K562 (cell line): ENCODE results near the gene USH2A. TPM values are rescaled to one million over a fixed set of nuclear protein-coding genes. Genes with fewer than 3 reads are reported as not detected.

Source experiments
- ATAC-seq: fragments of 200-7000 bp; cut with Tn5 transposase; 3 replicates; pipeline ENCODE4 v1.9.1; 2020; ENCODE audit warnings: moderate library complexity
- BruUV-seq: library from RNA; stranded (reverse); fragments of 400-500 nt; replicated peaks from 2 replicates; lab custom pipeline; 2021; lab: Mats Ljungman, UMichigan
- CTCF ChIA-PET: fragments of 300-600 bp; formaldehyde crosslinking; extraction: SDS; loops from one replicate; lab custom pipeline; 2021; ENCODE audit warnings: low intra/inter-chr PET ratio; lab: Yijun Ruan, JAX
- POLR2A ChIA-PET: fragments of 300-600, 350-650 bp; sonication (Branson Sonifier 250); formaldehyde crosslinking; extraction: SDS; loops from one replicate; lab custom pipeline; 2021; ENCODE audit warnings: antibody characterized with exemption, inconsistent platforms; lab: Yijun Ruan, JAX
- DNase-seq, 4 experiments: peaks; one replicate each; pipeline versions ENCODE4 v3.0.0 to v3.0.0-alpha.2; 2011 to 2018; ENCODE audit warnings: low spot score in 3 of 4, mixed read lengths in 3 of 4; ENCODE audit errors: extremely low read depth in 1 of 4
- FAIRE-seq: peaks from 2 replicates; lab custom pipeline; 2011; peaks lifted over from hg19 to GRCh38; lab: Jason Lieb, UNC
- H2AFZ ChIP-seq: 2 replicates; pipeline ENCODE4 v1.6.0; 2011; ENCODE audit warnings: low read depth, low read length, control low read depth, inconsistent platforms
- H3K27ac ChIP-seq: fragments of 200-600 bp; 3 replicates; pipeline ENCODE4 v1.8.0; 2011; ENCODE audit warnings: low read depth, mild to moderate bottlenecking, control low read depth, inconsistent platforms, low read length, moderate library complexity, mixed read lengths; ENCODE audit errors: extremely low read depth
- H3K27me3 ChIP-seq, 2 experiments: fragments of 300-600 bp in 1 of 2; 2 replicates in 1 of 2; 3 replicates in 1 of 2; pipeline versions ENCODE4 v1.6.0 to v1.8.0; 2011; ENCODE audit warnings: inconsistent platforms in 2 of 2, low read length in 2 of 2, mild to moderate bottlenecking in 1 of 2, mixed read lengths in 1 of 2, moderate library complexity in 1 of 2; ENCODE audit not compliant: control insufficient read depth in 2 of 2, insufficient read depth in 2 of 2
- H3K36me3 ChIP-seq: fragments of 300-600 bp; 3 replicates; pipeline ENCODE4 v1.8.0; 2011; ENCODE audit warnings: mild to moderate bottlenecking, low read length, inconsistent platforms; ENCODE audit not compliant: control insufficient read depth, insufficient read depth
- H3K4me1 ChIP-seq, 2 experiments: fragments of 200-600 bp in 1 of 2; replicated peaks in 1 of 2; 2 replicates in 1 of 2; 3 replicates in 1 of 2; pipeline versions ENCODE4 v1.5.1 to v1.8.0; 2011; ENCODE audit warnings: inconsistent platforms in 2 of 2, low read length in 2 of 2, mild to moderate bottlenecking in 1 of 2, mixed read lengths in 1 of 2, moderate library complexity in 1 of 2; ENCODE audit not compliant: control insufficient read depth in 2 of 2, insufficient read depth in 2 of 2
- H3K4me2 ChIP-seq: 2 replicates; pipeline ENCODE4 v1.6.1; 2011; ENCODE audit warnings: low read length, control low read depth, inconsistent platforms, mixed read lengths; ENCODE audit not compliant: insufficient read depth
- H3K4me3 ChIP-seq: fragments of 200-600 bp; sonication (generic), shearing (Covaris generic); 2 replicates; pipeline ENCODE4 v1.5.1; 2016; ENCODE audit warnings: control low read depth, inconsistent platforms
- H3K79me2 ChIP-seq: fragments of 200-600 bp; 3 replicates; pipeline ENCODE4 v1.8.0; 2011; ENCODE audit warnings: low read length, inconsistent platforms; ENCODE audit not compliant: control insufficient read depth, insufficient read depth
- H3K9ac ChIP-seq, 2 experiments: 2 replicates each; pipeline versions ENCODE4 v1.6.0 to v1.6.1; 2011; ENCODE audit warnings: low read depth in 2 of 2, low read length in 2 of 2, control low read depth in 1 of 2, inconsistent platforms in 1 of 2, mild to moderate bottlenecking in 1 of 2, mixed read lengths in 1 of 2; ENCODE audit not compliant: insufficient read depth in 1 of 2
- H3K9me1 ChIP-seq: one replicate; pipeline ENCODE4 v1.6.0; 2011; ENCODE audit warnings: inconsistent platforms, mild to moderate bottlenecking, low read length, moderate library complexity; ENCODE audit not compliant: control insufficient read depth, insufficient read depth
- H3K9me3 ChIP-seq: replicated peaks from 2 replicates; pipeline ENCODE4 v1.5.1; 2011; ENCODE audit warnings: low read depth, low read length, inconsistent platforms; ENCODE audit not compliant: control insufficient read depth, insufficient read depth
- H4K20me1 ChIP-seq: replicated peaks from 2 replicates; pipeline ENCODE4 v1.6.1; 2011; ENCODE audit warnings: low read length, inconsistent platforms, mixed read lengths; ENCODE audit not compliant: control insufficient read depth, insufficient read depth
- CBFA2T2 ChIP-seq: fragments of 450-650 bp; conservative IDR thresholded peaks from 2 replicates; pipeline ENCODE4 v1.6.1; 2017; ENCODE audit warnings: mild to moderate bottlenecking
- FUS ChIP-seq: fragments of 200-400 bp; formaldehyde crosslinking; optimal IDR thresholded peaks from 2 replicates; pipeline ENCODE3; 2017; ENCODE audit warnings: low read depth, low read length
- HSF4 ChIP-seq: fragments of 250-450 bp; sonication (Bioruptor Pico); IDR thresholded peaks from 2 replicates; pipeline ENCODE4 v2.1.2; 2022; ENCODE audit warnings: mild to moderate bottlenecking, moderate library complexity, borderline replicate concordance
- MEF2A ChIP-seq: IDR thresholded peaks from 2 replicates; pipeline ENCODE4 v1.6.1; 2011; ENCODE audit warnings: low read depth, mild to moderate bottlenecking, low read length, moderate library complexity; ENCODE audit not compliant: control insufficient read depth
- SIN3B ChIP-seq: fragments of 450-650 bp; IDR thresholded peaks from 2 replicates; pipeline ENCODE4 v1.6.1; 2017; ENCODE audit warnings: low read depth, mild to moderate bottlenecking, moderate library complexity
- SRSF9 ChIP-seq: fragments of 200-400 bp; formaldehyde crosslinking; IDR thresholded peaks from 2 replicates; pipeline ENCODE4 v1.6.1; 2017; ENCODE audit warnings: low read depth, low read length, borderline replicate concordance
- U2AF2 ChIP-seq: fragments of 200-400 bp; formaldehyde crosslinking; optimal IDR thresholded peaks from 2 replicates; pipeline ENCODE3; 2017; ENCODE audit warnings: low read depth, mild to moderate bottlenecking, low read length
- ZZZ3 ChIP-seq: fragments of 450-650 bp; IDR thresholded peaks from 2 replicates; pipeline ENCODE4 v1.6.1; 2016; ENCODE audit warnings: antibody characterized with exemption, mild to moderate bottlenecking, moderate library complexity
- WGBS: fragments of 100-300 bp; shearing (Covaris generic); methylation state at CpG from one replicate; pipeline ENCODE4 v1.1.6; 2016; ENCODE audit warnings: low coverage, mixed read lengths; ENCODE audit not compliant: insufficient coverage; ENCODE audit errors: missing lambda C conversion rate; 5-methylcytosine and 5-hydroxymethylcytosine counted together
- in situ Hi-C: fragments of 300-500 bp; cut with MboI; formaldehyde crosslinking; loops from 4 replicates; pipeline ENCODE4 v1.15.0; 2018; ENCODE audit warnings: inconsistent platforms, mixed read lengths
- intact Hi-C: fragments of 100-400 bp; cut with micrococcal nuclease; formaldehyde crosslinking; loops from 2 replicates; pipeline ENCODE4 v1.14.2; 2022
- polyA plus RNA-seq, 8 experiments: library from polyadenylated mRNA; depleted of rRNA in 4 of 8; stranded (reverse) in 5 of 8; unstranded in 3 of 8; fragments of >200 nt; fragmentation: Nextera tagmentation in 2 of 8; fragmentation: Illumina TruSeq in 1 of 8; extraction: Ambion mirVana in 2 of 8; extraction: Trizol in 1 of 8; gene quantifications; 2 replicates each; pipeline versions ENCODE4 v1.2.1 to v1.2.3, GENCODE V29; 2011 to 2014; ENCODE audit warnings: inconsistent platforms in 1 of 8, missing spikeins in 1 of 8
- total RNA-seq, 7 experiments: library from RNA; depleted of rRNA in 6 of 7; stranded (reverse); fragments of >200 nt in 6 of 7; fragmentation: Illumina TruSeq in 2 of 7; extraction: Trizol in 2 of 7; gene quantifications; 2 replicates each; pipeline versions ENCODE4 v1.2.1 to v1.2.3, GENCODE V29; 2011 to 2021; ENCODE audit warnings: low replicate concordance in 1 of 7

The USH2A gene
- total and polyA plus RNA-seq, 9 of the 15 experiments (the other 6 are each of a cell fraction or from before 2014, with no cell fraction given): under 0.01 TPM; not detected in 7

DNA sequence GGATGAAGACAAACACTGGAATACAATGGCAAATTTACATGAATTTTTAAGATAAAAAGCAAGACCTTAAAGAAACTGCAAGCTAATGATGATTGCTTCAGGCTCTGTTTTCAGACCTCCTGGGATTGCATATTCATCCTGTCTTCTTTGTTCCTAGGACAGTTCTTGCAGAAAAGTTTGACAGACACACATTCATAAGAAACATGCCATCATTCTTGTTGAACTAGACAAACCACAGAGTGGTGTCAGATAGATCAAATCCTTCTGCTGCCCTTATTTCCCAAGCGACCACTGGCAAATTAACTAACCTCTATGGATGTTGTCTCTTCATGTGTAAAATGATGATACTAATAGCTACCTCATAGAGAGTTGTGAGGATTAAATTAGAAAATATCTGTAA, 674.8 kb downstream of the USH2A start:
- BruUV-seq: no TSS peak
- H3K9me1 ChIP-seq: no peaks in the 10 kb centered on the region
- ChIA-PET CTCF (no interaction called here), POLR2A (no interaction called here)
- H2AFZ ChIP-seq: no peak overlapping the region
- H3K4me1 ChIP-seq: no peaks in the 10 kb centered on the region
- no peak overlapping the region for H3K9ac ChIP-seq
- no peak overlapping the region for H3K27ac ChIP-seq
- H3K4me3 ChIP-seq: no peak overlapping the region
- peaks cover 2% of the 10 kb centered on the region; the same call in 1 of the 2 replicates for H3K9me3 ChIP-seq
- FAIRE-seq (no peak), ATAC-seq (no peak), DNase-seq (no peak)
- intact Hi-C loops (no loop called here), in situ Hi-C loops (no loop called here)
- no peaks in the 10 kb centered on the region for H4K20me1 ChIP-seq
- no peaks in the 10 kb centered on the region for H3K27me3 ChIP-seq
- H3K36me3 ChIP-seq: no peaks in the 10 kb centered on the region
- 0% methylated on average over 1 of the region's 1 CpG for WGBS
- no peak overlapping the region for H3K4me2 ChIP-seq
- no peaks in the 10 kb centered on the region for H3K79me2 ChIP-seq
- TF ChIP-seq SIN3B (no peak), SRSF9 (no peak), ZZZ3 (no peak), MEF2A (no peak)

DNA sequence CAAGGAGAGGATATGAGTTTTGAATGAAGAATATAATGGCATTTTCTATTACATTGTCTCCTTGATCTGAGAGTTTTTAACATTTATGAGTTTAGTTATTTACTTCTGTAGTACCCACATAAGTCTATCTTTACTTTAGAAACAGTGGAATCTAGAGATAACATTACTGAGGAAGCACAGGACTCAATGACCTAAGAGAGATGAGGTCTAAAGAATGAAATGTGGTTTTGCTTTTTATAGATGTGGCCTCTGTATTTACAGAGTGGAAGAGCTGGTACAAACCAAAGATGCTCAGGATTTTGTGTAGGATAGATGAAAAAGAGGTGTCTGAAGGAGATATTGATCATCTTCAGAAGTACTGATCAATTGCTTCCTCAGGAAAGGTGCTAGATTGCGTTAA, 678.8 kb downstream of the USH2A start:
- WGBS: 0% methylated on average over 1 of the region's 1 CpG
- no peaks in the 10 kb centered on the region for H3K27me3 ChIP-seq
- H3K9me3 ChIP-seq: no peaks in the 10 kb centered on the region
- BruUV-seq: no TSS peak
- H3K27ac ChIP-seq: no peak overlapping the region
- intact Hi-C loops: no loop called here
- CTCF ChIA-PET: no interaction called here
- no peak overlapping the region for H2AFZ ChIP-seq
- H3K9me1 ChIP-seq: no peaks in the 10 kb centered on the region
- ATAC-seq: no peak
- no peak for DNase-seq
- no peaks in the 10 kb centered on the region for H4K20me1 ChIP-seq
- POLR2A ChIA-PET: no interaction called here
- in situ Hi-C loops: no loop called here
- H3K4me1 ChIP-seq: no peaks in the 10 kb centered on the region
- TF ChIP-seq U2AF2 (no peak), CBFA2T2 (no peak), FUS (no peak), HSF4 (no peak)
- H3K9ac ChIP-seq: no peak overlapping the region
- H3K79me2 ChIP-seq: no peaks in the 10 kb centered on the region
- no peak for FAIRE-seq
- no peak overlapping the region for H3K4me3 ChIP-seq
- no peaks in the 10 kb centered on the region for H3K36me3 ChIP-seq
- H3K4me2 ChIP-seq: no peak overlapping the region
